B cell (primary cell): ENCODE data around the gene OSGEPL1.

Source experiments
- EZH2 ChIP-seq: IDR thresholded peaks from 2 replicates; pipeline ENCODE4 v1.6.1; 2012; ENCODE audit warnings: borderline replicate concordance, low read depth, mild to moderate bottlenecking, moderate library complexity, low read length; ENCODE audit not compliant: insufficient read depth, poor library complexity, severe bottlenecking
- TF ChIP-seq, protein P1 (sequence below): fragments of 200-600 bp; IDR thresholded peaks from one replicate; pipeline ENCODE4 v1.8.0; 2022; ENCODE audit warnings: antibody characterized with exemption, mild to moderate bottlenecking

- TF ChIP-seq, protein P1, sequence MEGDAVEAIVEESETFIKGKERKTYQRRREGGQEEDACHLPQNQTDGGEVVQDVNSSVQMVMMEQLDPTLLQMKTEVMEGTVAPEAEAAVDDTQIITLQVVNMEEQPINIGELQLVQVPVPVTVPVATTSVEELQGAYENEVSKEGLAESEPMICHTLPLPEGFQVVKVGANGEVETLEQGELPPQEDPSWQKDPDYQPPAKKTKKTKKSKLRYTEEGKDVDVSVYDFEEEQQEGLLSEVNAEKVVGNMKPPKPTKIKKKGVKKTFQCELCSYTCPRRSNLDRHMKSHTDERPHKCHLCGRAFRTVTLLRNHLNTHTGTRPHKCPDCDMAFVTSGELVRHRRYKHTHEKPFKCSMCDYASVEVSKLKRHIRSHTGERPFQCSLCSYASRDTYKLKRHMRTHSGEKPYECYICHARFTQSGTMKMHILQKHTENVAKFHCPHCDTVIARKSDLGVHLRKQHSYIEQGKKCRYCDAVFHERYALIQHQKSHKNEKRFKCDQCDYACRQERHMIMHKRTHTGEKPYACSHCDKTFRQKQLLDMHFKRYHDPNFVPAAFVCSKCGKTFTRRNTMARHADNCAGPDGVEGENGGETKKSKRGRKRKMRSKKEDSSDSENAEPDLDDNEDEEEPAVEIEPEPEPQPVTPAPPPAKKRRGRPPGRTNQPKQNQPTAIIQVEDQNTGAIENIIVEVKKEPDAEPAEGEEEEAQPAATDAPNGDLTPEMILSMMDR, result no peak
- no peak for TF ChIP-seq EZH2
Measured at GRCh38 chr2:189783927-189784867, 21.6 kb upstream of the OSGEPL1 start, which contains the start of the genes ORMDL1 and PMS1.
